ENCODE measurements around the gene FASN. TPM values are rescaled to one million over a fixed set of nuclear protein-coding genes. Genes with fewer than 3 reads are reported as not detected.

FASN gene
- polyA plus RNA-seq, 1 donor from 2014 or later = 26.4 TPM

DNA sequence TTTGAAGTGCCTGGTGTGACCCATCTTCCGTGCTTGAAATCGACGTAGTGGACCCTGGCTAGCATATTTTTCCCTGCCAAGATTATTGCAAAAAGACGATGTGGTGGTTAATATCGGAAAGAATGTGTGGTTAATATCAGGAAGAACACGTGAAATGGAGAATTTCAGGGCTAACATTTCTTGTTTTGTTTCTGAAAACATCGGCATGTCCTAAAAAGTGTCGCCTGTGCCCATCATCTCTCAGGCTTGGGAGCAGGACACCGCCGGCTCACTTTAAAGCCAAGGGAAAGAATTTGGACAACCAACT, 60.2 kb downstream of the FASN start:
- H3K9ac ChIP-seq (ENCODE audit: low read length) = no peak overlapping the region
- H3K4me3 ChIP-seq (ENCODE audit: low read length) = peak overlapping the region; percentile 93
- TF ChIP-seq EP300 (conservative IDR thresholded peaks at IDR 0.05; ENCODE audit: poor library complexity, severe bottlenecking) (no peak), POLR2AphosphoS5 (IDR thresholded peaks at IDR 0.05) (no peak), MXI1 (conservative IDR thresholded peaks at IDR 0.05; ENCODE audit: poor library complexity, severe bottlenecking) (no peak), TAF1 (IDR thresholded peaks at IDR 0.05; ENCODE audit: low read depth) (no peak), RAD21 (conservative IDR thresholded peaks at IDR 0.05) (no peak)
- TF ChIP-seq, protein P1, sequence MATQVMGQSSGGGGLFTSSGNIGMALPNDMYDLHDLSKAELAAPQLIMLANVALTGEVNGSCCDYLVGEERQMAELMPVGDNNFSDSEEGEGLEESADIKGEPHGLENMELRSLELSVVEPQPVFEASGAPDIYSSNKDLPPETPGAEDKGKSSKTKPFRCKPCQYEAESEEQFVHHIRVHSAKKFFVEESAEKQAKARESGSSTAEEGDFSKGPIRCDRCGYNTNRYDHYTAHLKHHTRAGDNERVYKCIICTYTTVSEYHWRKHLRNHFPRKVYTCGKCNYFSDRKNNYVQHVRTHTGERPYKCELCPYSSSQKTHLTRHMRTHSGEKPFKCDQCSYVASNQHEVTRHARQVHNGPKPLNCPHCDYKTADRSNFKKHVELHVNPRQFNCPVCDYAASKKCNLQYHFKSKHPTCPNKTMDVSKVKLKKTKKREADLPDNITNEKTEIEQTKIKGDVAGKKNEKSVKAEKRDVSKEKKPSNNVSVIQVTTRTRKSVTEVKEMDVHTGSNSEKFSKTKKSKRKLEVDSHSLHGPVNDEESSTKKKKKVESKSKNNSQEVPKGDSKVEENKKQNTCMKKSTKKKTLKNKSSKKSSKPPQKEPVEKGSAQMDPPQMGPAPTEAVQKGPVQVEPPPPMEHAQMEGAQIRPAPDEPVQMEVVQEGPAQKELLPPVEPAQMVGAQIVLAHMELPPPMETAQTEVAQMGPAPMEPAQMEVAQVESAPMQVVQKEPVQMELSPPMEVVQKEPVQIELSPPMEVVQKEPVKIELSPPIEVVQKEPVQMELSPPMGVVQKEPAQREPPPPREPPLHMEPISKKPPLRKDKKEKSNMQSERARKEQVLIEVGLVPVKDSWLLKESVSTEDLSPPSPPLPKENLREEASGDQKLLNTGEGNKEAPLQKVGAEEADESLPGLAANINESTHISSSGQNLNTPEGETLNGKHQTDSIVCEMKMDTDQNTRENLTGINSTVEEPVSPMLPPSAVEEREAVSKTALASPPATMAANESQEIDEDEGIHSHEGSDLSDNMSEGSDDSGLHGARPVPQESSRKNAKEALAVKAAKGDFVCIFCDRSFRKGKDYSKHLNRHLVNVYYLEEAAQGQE (IDR thresholded peaks at IDR 0.05; ENCODE audit: borderline replicate concordance) = no peak
- TF ChIP-seq, protein P2, sequence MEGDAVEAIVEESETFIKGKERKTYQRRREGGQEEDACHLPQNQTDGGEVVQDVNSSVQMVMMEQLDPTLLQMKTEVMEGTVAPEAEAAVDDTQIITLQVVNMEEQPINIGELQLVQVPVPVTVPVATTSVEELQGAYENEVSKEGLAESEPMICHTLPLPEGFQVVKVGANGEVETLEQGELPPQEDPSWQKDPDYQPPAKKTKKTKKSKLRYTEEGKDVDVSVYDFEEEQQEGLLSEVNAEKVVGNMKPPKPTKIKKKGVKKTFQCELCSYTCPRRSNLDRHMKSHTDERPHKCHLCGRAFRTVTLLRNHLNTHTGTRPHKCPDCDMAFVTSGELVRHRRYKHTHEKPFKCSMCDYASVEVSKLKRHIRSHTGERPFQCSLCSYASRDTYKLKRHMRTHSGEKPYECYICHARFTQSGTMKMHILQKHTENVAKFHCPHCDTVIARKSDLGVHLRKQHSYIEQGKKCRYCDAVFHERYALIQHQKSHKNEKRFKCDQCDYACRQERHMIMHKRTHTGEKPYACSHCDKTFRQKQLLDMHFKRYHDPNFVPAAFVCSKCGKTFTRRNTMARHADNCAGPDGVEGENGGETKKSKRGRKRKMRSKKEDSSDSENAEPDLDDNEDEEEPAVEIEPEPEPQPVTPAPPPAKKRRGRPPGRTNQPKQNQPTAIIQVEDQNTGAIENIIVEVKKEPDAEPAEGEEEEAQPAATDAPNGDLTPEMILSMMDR (IDR thresholded peaks at IDR 0.05; ENCODE audit: poor library complexity, severe bottlenecking) = no peak
- H3F3A ChIP-seq (ENCODE audit: insufficient read depth, low read length, poor library complexity, severe bottlenecking) = peaks cover 8% of the 10 kb centered on the region
- no peaks in the 10 kb centered on the region for H3K9me3 ChIP-seq (ENCODE audit: low read length)
- peak overlapping the region; percentile 76 for H2AFZ ChIP-seq (ENCODE audit: low read depth, low read length)
- H3K36me3 ChIP-seq (ENCODE audit: insufficient read depth, low read length) = no peaks in the 10 kb centered on the region
- no peaks in the 10 kb centered on the region for H4K20me1 ChIP-seq (ENCODE audit: insufficient read depth)
- H3K79me2 ChIP-seq (replicated peaks; ENCODE audit: insufficient read depth, low read length) = no peaks in the 10 kb centered on the region
- H3K27ac ChIP-seq (ENCODE audit: low read length) = no peak overlapping the region
- no peaks in the 10 kb centered on the region for H3K27me3 ChIP-seq (ENCODE audit: insufficient read depth, low read depth, low read length)
- no peaks in the 10 kb centered on the region for H3K9me2 ChIP-seq (ENCODE audit: insufficient read depth, low read length)
- H3K4me2 ChIP-seq (ENCODE audit: low read length) = no peak overlapping the region

DNA sequence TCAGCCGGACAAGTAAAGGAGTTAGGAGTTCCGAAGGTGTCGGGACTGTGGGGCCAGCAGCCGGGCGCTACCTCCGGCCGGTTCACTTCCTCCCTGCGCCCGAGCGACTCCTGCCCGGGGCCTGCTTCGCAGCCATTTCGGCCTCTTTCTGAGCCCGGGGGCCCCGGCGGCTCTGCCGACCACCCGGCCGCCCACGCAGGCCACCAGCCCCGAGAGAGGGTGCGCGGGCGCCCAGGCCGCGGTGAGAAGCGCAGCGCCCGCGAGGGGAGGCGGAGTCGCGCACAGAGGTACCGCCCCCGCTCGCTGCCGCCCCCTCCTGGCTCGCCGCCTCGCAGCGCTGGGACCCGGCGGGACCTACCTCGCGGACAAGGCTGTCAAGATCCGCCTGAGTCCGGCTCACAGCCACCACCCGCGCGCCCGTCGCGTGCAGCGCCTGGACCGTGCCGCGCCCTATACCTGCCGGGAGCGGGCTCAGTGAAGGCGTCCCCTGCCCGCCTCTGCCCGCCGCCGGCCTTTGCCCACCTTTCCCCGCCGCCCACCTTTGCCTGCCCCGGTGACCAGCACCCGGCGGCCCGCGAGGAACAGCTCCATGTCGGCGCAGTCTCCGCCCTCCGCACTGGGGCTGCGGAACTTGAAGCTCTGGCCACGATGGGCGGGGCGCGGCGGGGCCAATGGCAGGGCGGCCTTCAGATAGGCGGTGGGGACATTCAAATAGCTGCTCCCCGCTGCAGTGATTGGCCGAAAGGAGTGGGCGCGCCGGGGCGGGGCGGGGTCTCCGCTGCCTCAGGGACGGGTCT, 60.7 kb downstream of the FASN start, which contains the start of gene DCXR:
TSS of gene DCXR (minus strand) at position 606 of the 797 bp plus-strand sequence. CDS start at position 591, 15 bp downstream.
- H3F3A ChIP-seq (ENCODE audit: insufficient read depth, low read length, poor library complexity, severe bottlenecking) = peaks cover 8% of the 10 kb centered on the region
- TF ChIP-seq SMC3 (conservative IDR thresholded peaks at IDR 0.05; ENCODE audit: poor library complexity) (peak; percentile 79), EZH2 (IDR thresholded peaks at IDR 0.05; ENCODE audit: borderline replicate concordance, insufficient read depth, low read length, poor library complexity, severe bottlenecking) (no peak), RAD21 (conservative IDR thresholded peaks at IDR 0.05) (peak; percentile 62), POLR2AphosphoS5 (IDR thresholded peaks at IDR 0.05) (peak; percentile 81), MXI1 (conservative IDR thresholded peaks at IDR 0.05; ENCODE audit: poor library complexity, severe bottlenecking) (peak; percentile 93), EP300 (conservative IDR thresholded peaks at IDR 0.05; ENCODE audit: poor library complexity, severe bottlenecking) (peak; percentile 61), TAF1 (IDR thresholded peaks at IDR 0.05; ENCODE audit: low read depth) (no peak)
- TF ChIP-seq, protein P2 (IDR thresholded peaks at IDR 0.05; ENCODE audit: poor library complexity, severe bottlenecking) = peak; percentile 97
- TF ChIP-seq, protein P1 (IDR thresholded peaks at IDR 0.05; ENCODE audit: borderline replicate concordance) = peak; percentile 38
- peak within 1 kb of the TSS; percentile 93 for H3K4me3 ChIP-seq (ENCODE audit: low read length)
- no peaks in the 10 kb centered on the region for H3K79me2 ChIP-seq (replicated peaks; ENCODE audit: insufficient read depth, low read length)
- H2AFZ ChIP-seq (ENCODE audit: low read depth, low read length) = peak within 1 kb of the TSS; percentile 76
- H3K27me3 ChIP-seq (ENCODE audit: insufficient read depth, low read depth, low read length) = no peaks in the 10 kb centered on the region
- H3K36me3 ChIP-seq (ENCODE audit: insufficient read depth, low read length) = no peaks in the 10 kb centered on the region
- peak within 1 kb of the TSS; percentile 74 for H3K27ac ChIP-seq (ENCODE audit: low read length)
- H3K9me3 ChIP-seq (ENCODE audit: low read length) = no peaks in the 10 kb centered on the region
- H3K9me2 ChIP-seq (ENCODE audit: insufficient read depth, low read length) = no peaks in the 10 kb centered on the region
- H3K9ac ChIP-seq (ENCODE audit: low read length) = peak within 1 kb of the TSS; percentile 77
- H3K4me2 ChIP-seq (ENCODE audit: low read length) = peak within 1 kb of the TSS; percentile 65
- no peaks in the 10 kb centered on the region for H4K20me1 ChIP-seq (ENCODE audit: insufficient read depth)
